Hepatocyte (in vitro differentiated cells): Measurements from ENCODE around the gene ATAD3C.

Source experiments
- EZH2 ChIP-seq: fragments of 200-600 bp; sonication (generic); IDR thresholded peaks from 2 replicates; pipeline ENCODE4 v1.6.1; 2016; ENCODE audit warnings: antibody characterized with exemption, mild to moderate bottlenecking, borderline replicate concordance
- TF ChIP-seq, protein P1 (sequence below): fragments of 200-600 bp; sonication (generic); IDR thresholded peaks from 2 replicates; pipeline ENCODE4 v1.5.1; 2016; ENCODE audit warnings: antibody characterized with exemption, mild to moderate bottlenecking; ENCODE audit not compliant: poor library complexity

DNA sequence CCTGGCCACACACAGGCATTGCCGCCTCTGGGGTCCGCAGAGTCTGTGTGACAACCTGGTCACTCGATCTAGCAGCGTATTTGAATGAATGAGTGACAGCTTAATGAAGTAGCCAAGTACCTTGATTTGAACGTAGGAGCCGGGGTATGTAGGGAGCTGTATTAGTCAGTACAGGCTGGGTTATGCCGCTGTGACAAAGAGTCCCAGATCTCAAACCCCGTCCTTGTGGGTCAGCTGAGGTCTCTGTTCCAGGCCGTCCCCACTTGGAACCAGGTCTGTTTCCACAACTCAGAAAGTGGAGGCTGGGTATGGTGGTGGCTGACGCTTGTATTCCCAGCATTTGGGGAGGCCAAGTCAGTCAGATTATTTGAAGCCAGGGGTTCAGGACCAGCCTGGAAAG is 42.1 kb downstream of the ATAD3C start:
- TF ChIP-seq, protein P1, sequence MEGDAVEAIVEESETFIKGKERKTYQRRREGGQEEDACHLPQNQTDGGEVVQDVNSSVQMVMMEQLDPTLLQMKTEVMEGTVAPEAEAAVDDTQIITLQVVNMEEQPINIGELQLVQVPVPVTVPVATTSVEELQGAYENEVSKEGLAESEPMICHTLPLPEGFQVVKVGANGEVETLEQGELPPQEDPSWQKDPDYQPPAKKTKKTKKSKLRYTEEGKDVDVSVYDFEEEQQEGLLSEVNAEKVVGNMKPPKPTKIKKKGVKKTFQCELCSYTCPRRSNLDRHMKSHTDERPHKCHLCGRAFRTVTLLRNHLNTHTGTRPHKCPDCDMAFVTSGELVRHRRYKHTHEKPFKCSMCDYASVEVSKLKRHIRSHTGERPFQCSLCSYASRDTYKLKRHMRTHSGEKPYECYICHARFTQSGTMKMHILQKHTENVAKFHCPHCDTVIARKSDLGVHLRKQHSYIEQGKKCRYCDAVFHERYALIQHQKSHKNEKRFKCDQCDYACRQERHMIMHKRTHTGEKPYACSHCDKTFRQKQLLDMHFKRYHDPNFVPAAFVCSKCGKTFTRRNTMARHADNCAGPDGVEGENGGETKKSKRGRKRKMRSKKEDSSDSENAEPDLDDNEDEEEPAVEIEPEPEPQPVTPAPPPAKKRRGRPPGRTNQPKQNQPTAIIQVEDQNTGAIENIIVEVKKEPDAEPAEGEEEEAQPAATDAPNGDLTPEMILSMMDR, result no peak
- no peak for TF ChIP-seq EZH2
